ENCODE data around the gene HOXC10.

The HOXC10 gene

DNA sequence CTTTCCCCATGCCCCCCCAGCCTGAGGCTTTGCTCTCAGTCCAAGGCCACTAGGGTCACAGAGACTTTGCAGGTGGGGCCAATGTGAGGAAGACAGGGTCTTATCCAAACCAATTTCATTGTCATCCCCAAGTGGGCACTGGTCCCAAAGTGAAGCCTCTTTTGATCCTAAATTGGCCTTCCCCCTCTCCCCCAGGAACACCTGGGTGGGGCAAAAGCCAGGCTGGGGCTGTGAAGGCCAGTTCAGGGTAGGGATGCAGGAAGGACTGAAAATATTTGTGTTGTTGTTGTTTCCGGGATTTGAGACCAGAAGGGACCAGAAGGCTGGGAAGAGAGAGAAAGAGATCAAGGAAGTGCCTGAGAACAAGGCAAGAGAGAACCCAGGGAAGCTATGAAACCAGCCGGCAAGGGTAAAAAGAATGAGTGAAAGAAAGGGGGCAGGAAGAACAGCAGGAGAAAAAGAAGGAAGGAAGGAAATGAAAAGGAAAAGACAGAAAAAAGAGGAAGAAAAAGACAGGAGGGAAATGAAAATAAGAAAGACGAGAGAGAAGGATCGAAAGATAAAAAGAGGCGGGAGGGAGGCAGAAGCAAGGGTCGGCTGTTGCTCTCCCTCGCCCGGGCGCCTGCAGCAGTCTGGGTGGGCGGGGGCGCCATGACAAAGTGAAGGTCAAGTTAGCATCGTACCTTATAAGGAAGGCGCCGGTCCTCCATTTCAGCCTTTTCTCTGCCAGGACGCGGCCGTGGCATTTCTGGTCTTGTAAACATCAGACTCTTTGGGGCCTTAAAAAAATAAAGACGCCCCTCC lies 19.5 kb upstream of the HOXC10 start:
- no peak for DNase-seq (ENCODE audit: low read depth, low spot score)

DNA sequence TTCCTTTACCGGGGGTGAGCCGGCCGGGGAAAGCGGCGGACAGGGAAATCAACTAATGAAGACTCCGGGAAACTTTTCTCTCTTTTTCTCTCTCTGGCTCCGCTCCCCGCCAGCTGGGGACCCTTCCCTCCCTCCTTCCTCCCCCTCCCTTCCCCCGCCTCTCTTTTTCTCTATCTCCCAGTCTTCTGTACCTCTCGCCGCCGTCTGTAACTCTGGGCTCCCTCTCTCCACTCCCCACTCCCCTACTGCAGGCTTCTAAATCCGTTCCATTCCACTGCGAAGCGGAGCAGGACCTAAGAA lies 18.9 kb upstream of the HOXC10 start:
- no peak for DNase-seq (ENCODE audit: low read depth, low spot score)

DNA sequence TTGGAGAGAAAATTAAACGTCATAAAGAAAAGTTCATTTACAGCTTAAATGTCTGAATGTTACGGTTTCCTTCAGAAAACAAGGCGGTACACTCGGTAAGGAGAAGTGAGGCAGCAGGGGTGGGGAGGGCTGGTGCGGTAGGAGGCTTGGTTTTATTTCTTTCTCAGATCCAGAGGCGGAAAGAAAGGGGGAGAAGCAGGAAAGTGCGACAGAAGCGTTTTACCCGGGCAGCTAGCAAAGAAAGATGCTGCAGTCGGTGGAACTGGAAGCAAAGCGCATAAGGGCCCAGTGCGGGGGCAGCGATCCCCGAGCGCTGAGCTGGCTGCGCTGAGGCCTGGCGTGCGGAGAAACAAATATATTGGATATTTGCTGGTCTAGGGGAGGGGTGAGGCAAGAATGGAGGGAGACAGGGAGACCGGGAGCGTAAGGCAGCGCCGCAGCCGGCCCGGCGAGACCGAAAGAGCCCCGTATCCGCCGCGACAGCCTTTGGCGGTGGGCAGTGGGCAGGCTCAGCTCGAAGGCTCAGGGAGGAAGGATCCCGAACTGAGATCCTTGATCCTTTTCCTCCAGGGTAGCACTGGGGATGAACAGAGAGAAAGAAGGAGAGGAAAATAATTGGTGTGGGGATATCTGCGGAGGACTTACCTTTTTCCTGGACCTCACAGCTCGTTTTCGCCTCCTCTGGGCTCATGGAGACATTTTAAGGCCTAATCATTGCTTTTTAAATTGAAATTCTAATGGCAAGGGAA lies 18.4 kb upstream of the HOXC10 start:
- no peak for DNase-seq (ENCODE audit: low read depth, low spot score)

DNA sequence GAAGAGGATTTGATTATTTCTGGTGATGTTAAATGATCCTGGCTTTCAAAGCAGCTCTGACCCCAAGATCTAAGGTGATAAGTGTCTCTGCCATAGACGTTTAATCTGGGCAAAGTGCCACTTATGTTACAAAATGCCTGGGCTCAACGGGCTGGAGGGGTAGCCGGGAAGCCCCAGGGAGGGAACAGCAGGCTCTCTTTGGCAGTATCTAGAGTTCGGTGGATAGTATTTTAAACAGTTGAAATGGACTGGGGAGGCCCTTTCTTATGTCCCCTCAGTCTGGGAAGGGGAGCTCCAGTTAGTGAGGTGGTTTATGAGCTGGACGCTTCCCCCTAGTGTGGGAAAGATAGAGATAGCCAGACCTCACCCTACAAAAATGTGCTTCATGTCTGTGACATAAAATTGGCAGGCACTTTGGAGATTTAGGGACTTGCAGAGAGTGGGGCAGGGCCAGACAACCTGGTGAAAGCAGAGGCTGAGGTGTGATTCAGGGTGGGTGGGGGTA lies 17.5 kb upstream of the HOXC10 start:
- DNase-seq (ENCODE audit: low read depth, low spot score), result no peak

DNA sequence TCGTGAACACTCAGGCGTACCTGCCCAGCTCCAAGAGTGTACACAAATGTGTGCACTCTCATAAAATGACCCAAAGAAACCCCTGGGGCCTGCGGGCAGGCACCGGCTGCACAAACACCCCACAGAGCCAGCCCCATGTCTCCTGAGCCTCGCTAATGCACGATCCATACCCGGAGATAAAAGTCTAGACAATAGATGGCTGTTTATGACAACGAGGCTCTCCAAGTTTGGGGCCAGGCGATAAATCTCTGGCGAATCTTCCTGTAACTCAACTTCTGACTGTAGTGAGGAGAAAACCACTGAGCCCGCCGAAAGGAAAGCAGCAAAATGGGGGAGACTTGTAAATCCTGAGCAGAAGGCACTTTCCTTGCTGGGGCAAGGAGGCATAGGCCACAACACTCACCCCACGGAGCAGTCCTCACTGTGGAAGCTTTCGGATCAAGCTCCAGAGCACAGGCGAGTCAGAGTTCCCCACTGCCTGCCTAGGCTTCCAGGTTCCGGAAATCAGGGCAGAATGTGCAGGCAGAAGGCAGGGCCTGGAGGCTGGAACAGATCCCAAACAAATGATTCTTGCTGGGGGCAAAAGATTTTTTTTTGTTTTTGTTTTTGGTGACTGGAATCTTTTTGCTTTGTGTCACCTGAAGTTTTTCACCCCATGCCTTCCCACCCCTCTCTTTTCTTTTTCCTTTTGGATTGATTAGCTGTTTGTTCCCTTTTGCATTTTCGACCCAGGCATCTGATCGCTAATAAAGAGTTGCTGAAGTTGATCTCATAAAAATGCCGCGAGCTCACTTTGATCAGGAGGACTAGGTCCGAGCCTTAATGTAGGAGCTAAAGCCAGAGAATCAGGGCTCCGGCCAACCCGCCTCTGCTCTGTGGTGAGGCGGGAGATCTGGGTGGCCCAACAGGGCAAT lies 16.5 kb upstream of the HOXC10 start:
- DNase-seq (ENCODE audit: low read depth, low spot score), result no peak

DNA sequence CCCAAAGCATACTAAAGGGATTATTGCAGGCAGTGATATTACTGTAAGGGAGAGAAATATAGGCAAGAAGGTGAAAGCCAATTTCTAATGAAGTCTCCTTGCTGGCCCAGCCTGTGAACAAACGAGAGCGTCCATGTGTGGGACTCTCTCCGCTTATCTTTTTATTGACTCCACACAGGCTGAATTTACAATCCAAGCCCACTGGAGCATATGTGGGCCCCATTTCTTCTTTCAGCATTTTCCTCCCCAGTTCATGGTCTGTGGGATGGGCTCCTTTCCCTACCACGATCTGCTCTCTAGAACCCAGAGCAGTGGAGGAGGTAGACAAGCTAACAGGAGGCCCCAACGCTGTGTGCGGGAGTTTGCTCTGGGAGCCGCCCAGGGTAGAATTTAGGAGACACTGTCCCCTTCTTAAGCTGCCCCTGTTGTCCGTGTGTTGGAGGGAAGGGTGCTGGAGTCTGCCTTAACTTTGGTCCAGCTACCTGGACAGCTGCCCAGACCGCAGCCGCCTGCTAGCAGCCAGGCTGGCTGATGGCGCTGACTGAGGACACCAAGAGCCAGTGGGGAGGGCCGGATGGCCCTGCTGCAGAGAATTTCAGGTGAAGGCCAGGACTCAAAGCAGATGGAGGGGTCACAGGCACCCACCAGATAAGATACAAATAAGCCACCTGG lies 15.2 kb upstream of the HOXC10 start:
- DNase-seq (ENCODE audit: low read depth, low spot score), result no peak

DNA sequence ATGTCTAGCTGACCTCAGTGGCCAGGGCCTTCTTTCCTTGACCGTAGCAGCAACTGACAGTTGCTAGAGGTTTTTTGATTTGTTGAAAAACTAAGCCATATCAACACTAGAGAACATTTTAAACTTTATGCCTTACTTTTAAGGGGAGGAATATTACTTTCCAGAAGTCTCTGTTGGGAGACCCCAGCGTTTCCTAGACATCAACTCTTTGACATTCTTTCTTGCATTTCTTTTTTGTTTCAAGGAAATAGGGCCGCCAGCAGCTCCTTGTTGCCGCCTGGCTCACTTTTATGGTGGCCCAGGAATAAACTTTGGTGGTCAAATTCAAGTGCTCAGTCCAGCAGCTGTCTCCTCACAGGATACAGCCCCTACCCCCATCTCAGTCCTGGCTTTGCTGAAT lies 14.5 kb upstream of the HOXC10 start:
- no peak for DNase-seq (ENCODE audit: low read depth, low spot score)

DNA sequence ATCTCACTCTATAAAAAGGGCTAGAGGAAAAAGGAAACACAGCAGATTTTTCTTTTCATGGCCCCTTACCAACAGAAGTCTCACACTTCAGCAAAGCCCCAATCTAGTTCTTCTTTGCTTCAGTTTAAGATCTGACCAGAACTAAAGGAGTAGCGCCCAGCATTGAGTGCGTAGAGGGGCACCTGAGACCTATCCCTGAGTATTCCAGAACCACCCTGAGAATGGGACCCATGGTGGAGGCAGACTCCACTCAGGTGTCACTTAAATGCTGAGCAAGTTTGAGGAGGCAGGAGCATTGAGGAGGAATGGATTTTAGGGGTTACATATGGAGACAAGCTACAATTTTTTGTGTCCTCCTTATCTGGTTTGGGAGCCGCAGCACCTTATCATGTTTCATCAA lies 13.8 kb upstream of the HOXC10 start:
- DNase-seq (ENCODE audit: low read depth, low spot score), result no peak

DNA sequence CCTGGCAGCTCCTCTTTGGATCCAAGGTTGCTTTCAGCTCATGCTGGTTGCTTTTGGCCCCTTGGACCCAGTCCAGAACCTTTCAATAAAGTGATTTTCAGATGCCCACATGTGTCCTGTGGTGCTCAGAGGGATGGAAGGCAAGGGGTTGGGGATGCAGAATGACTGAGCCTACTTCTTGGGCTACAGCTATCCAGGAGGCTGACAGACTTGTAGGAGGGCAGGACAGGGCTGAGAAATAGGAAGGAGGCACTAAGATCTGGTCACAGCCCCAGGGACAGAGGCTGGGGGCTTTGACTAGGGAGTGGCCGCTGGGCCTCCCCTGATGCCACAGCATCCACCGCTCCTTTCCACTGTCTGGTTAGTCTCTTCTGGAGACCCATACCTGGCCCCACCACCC lies 13.3 kb upstream of the HOXC10 start:
- no peak for DNase-seq (ENCODE audit: low read depth, low spot score)

DNA sequence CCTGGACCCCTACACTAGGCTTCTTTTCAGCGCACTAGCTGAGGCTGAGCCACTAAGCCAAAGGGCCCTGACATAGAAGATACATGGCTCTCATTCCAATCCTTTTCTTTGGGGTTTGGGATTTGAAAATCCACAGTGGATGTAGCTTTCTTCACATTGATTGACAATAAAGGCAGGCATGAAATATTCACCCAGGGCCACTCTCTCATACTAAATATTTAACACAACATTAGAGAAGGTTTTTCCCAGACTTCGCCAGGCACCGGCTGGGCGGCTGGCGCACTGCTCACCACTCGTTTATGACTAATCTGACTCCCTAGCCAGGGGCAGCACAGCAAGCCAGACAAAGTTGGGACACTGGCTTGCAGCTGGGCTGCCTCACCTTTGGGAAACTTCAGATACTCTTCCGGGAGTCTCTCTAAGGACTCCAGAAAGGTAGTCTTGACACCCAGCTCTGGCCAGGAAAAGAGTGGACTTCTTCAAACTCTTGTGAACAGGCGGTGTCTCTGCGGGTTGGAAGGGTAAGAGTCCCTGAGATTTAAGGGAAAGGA lies 12.7 kb upstream of the HOXC10 start:
- DNase-seq (ENCODE audit: low read depth, low spot score), result no peak

DNA sequence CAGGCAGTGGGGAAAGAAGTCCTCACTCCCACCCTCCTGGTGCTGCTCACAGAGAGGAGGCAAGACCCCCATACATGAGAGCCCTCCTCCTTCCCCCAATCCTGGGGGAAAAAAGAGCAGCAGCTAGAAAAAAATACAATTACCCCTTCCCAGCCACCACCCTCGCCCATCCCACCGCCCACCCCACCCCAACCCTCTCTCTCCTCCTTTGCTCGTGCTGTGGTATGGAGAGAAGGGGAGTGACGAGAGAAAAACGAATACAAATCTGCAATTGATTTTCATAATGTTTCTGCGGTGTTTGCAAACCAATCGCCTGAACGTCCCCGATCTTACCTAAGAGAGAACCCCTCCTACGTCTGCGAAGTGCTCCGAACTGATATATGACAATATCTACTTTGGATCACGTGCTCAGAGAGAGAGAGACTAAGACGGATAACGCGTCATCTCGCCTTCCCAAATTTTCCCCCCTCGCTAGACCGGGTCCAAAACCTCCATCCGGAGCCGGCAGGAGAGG lies 12.2 kb upstream of the HOXC10 start, which contains the start of gene HOXC11:
Gene HOXC11, plus strand, starts transcription at position 405 of the 514 bp plus-strand sequence. CDS start 116 bp downstream, outside the sequence.
- no peak for DNase-seq (ENCODE audit: low read depth, low spot score)

DNA sequence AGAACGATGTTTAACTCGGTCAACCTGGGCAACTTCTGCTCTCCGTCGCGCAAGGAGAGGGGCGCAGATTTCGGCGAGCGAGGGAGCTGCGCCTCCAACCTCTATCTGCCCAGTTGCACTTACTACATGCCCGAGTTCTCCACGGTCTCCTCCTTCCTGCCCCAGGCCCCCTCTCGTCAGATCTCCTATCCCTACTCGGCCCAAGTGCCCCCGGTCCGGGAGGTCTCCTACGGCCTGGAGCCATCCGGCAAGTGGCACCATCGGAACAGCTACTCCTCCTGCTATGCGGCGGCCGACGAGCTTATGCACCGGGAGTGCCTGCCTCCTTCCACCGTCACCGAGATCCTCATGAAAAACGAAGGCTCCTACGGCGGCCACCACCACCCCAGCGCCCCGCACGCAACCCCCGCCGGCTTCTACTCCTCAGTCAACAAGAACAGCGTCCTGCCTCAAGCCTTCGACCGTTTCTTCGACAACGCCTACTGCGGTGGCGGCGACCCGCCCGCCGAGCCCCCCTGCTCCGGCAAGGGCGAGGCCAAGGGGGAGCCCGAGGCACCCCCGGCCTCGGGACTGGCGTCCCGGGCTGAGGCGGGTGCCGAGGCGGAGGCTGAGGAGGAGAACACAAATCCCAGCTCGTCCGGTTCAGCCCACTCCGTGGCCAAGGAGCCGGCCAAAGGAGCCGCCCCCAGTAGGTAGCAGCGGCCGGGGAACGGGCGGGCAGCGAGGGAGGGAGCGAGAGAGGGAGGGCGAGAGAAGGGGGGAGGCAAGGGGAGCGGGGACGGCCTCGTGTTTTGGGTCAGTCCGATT lies 11.5 kb upstream of the HOXC10 start:
- no peak for DNase-seq (ENCODE audit: low read depth, low spot score)

DNA sequence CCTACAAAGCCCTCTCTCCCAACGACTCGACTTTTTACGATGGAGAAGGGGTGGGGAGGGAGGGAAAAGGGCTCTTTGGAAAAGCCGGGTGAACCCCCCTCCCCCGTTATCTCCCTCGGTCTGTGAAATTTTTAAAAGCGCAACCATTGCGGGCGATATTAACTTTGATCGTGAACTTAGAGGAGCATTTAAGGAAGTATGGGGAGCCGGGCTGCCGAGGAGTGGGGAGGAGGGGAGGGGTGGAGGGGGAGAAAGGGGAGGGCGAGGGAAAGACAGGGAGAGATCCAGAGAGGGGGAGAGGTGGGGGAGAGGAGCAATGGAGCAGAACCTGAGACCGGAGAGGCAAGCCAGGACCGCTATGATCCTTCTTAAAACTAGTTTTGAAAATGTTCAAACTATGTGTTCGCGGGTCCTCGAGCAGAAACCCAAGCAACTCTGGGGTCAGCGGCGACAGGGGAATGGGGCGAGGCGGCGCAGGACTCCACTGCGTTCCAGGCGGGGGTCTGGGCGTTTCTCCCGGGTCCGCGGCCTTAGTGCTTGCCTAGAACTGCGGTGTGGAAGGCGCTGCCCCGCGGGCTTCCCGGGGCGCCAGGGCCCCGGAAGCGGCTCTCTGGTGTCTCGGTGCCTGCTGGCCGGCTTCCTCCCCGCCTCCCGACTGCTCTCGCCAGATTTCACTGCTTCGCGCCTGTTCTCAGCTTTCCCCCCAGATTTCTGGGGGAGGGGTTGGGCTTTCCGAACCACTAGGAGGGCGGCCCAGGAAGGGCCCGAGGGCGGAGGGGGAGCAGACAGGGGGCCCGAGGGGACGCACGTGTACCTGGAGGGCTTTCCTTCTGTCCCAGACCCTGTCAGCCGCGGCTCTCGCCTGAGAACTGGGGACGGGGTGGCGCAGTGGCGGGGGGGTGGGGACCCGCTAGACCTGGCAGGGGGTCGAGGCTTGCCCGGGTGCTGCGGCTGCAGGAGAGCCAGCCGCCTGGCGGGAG lies 10.6 kb upstream of the HOXC10 start, which contains the start of gene HOTAIR:
Gene HOTAIR, minus strand, starts transcription at position 871 of the 980 bp plus-strand sequence.
- DNase-seq (ENCODE audit: low read depth, low spot score), result no peak

DNA sequence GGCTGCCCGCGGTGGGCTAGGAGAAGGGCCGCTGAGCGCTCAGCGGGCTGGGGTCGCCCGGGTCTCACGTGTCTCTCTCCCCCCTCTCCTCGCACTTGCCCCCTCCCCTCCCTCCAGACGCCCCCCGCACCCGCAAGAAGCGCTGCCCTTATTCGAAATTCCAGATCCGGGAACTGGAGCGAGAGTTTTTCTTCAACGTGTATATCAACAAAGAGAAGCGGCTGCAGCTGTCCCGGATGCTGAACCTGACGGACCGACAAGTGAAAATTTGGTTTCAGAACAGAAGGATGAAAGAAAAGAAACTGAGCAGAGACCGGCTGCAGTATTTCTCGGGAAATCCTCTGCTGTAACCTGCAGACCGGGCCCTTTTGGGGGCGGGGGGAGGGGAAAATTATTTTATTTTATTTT lies 9.9 kb upstream of the HOXC10 start:
- DNase-seq (ENCODE audit: low read depth, low spot score), result no peak

DNA sequence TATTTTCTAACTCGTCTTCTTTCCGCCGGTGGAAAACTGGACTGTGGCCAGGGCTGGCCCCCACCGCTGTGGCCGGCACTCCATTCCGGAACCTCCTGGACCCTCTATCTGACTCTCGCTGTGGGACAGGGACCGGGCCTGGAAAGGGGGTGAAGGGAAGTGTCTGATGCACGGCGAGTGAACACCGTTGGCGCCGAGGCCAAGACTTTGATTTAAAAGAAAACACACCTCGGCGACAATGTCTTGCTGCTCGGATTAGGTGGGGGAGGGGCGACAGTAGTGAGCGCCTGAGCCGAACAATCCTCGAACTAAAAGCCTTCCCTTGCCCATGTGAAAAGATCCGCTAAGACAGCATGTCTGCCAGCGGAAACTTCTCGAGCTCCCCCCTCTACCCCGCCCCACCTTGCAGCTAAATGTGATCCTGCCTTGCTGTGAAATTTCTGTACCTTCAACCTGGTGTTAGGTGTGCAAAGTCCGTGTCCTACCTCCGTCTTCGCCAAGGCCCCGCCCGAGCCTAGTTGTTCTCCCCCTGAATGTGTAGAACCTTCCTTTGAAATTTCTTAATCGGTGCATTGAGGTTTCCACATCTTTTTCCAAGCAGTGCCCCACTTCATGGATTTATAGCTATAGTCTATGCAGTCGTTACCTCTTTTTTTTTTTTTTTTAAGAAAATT lies 9.3 kb upstream of the HOXC10 start:
- DNase-seq (ENCODE audit: low read depth, low spot score), result no peak

DNA sequence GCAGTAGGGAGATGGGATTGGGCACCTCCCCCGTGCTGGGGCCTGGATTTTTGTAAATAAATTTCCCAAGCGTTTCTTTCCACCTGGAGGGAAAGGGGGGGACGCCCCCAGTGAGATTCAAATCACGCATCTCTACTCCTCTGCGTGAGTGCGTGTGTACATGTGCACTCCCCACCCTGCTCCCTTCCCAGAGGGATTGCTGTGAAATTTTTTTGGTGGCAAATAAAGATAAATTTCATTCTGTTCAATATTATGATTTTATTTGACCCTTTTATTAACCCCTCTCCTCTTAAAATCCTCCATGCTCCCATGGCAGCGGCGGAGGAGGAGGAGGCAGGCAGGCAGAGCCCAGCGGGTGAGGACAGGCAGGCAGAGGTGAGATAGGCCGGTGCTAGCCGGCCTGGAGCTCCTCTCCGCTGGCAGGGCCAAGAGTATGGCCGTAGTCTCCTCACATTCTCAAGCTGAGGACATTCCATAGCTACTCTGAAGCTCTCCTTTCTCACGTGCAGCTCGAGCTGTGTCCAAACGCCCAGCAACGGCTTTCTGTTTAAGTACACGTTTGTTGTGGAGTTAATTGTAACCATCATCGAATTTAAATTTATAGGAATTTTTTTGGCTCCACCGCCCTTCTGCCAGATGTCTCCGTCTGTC lies 8.6 kb upstream of the HOXC10 start:
- no peak for DNase-seq (ENCODE audit: low read depth, low spot score)

DNA sequence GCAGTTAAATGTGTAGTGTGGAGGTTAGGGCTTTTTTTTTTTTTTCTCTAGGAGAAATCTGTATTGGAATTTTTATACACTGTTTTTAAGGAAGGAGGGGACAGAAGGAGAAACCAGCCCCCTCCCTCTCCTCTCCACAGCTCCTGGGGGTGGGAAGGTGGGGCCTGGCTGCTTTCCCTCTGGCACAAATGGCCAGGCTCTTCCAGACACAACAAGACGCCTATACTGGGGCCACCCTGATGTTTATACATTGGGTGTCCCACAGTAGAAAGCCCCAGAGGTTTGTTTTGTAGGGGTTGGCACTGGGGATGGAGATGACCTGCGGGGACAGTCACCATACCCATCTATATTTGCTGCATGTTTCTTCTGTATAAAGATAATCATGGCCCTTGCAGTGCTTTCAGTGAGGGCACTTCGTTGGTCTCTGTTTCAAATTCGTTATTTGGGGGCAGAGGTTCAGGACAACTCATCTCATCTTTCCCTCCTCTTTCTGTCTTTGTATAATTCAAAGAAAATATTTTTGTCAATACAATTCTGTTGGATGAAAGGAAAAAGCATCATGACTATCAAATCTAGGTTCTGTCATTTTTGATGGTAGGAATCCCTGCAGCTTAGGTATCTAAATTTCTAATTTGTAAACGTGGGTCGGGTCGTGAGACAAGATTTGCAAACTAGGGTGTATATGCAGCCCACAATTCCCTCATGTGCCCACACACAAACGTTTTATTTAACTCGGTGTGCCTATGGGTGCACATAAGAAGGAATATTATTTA lies 7.9 kb upstream of the HOXC10 start:
- DNase-seq (ENCODE audit: low read depth, low spot score), result no peak

All from brain pericyte (primary cell).